ENCODE data around the gene BOLA3. TPM values are rescaled to one million over a fixed set of nuclear protein-coding genes. Genes with fewer than 3 reads are reported as not detected.
A peak's percentile ranks its signal among the peaks of the same experiment; 100 is the strongest.

The BOLA3 gene
- total RNA-seq, 1 donor from 2014 or later, result 15.7 TPM

DNA sequence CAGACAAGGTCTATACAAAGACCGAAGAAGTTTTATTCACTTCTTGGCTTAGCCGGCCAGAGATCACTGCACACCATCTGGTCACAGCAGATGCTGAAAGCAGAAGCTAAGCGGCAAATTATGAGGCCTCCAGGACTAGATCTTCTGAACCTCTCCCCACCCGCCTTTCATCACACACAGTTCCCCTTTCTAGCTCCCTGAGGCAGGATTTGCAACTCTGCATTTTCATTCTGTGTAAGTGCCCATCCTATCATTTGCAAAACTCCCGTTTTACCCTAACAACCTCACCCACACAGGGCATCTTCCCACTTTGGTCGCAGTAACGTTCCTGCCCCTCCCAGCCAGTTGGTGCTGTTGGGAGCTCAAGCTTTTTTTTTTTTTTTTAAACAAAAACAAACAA lies 34.0 kb upstream of the BOLA3 start:
- Histone ChIP-seq H3K36me3 (ENCODE audit: control insufficient read depth in 3 of 3, insufficient read depth in 3 of 3, low read length in 3 of 3) (no peaks in the 10 kb centered on the region), H3K9ac (ENCODE audit: low read depth in 1 of 3, low read length in 3 of 3) (no peak overlapping the region), H3K27ac (ENCODE audit: low read depth, low read length) (no peak overlapping the region), H3K4me1 (ENCODE audit: control insufficient read depth in 3 of 3, insufficient read depth in 3 of 3, low read length in 3 of 3) (peaks cover 3 to 16% (median 8%) of the 10 kb centered on the region in 3 donors), H3K27me3 (ENCODE audit: control insufficient read depth in 3 of 3, insufficient read depth in 3 of 3, low read length in 3 of 3) (no peaks in the 10 kb centered on the region), H3K4me3 (ENCODE audit: low read length in 3 of 3) (no peak overlapping the region), H3K9me3 (ENCODE audit: control insufficient read depth in 3 of 3, low read length in 3 of 3) (peaks cover 0 to under 1% (median 0%) of the 10 kb centered on the region in 3 donors)

- Histone ChIP-seq H3K9ac (ENCODE audit: low read depth in 1 of 3, low read length in 3 of 3) (peak overlapping the region in 2 of 3 donors; percentile 32 to 68), H3K27ac (ENCODE audit: low read depth, low read length) (no peak overlapping the region), H3K4me1 (ENCODE audit: control insufficient read depth in 3 of 3, insufficient read depth in 3 of 3, low read length in 3 of 3) (peaks cover 3 to 17% (median 9%) of the 10 kb centered on the region in 3 donors), H3K4me3 (ENCODE audit: low read length in 3 of 3) (peak overlapping the region; percentile 76 to 82 (median 79)), H3K27me3 (ENCODE audit: control insufficient read depth in 3 of 3, insufficient read depth in 3 of 3, low read length in 3 of 3) (no peaks in the 10 kb centered on the region), H3K9me3 (ENCODE audit: control insufficient read depth in 3 of 3, low read length in 3 of 3) (peaks cover 0 to 2% (median 0%) of the 10 kb centered on the region in 3 donors), H3K36me3 (ENCODE audit: control insufficient read depth in 3 of 3, insufficient read depth in 3 of 3, low read length in 3 of 3) (no peaks in the 10 kb centered on the region)
Observed at GRCh38 chr2:74179063-74179865, 31.6 kb upstream of the BOLA3 start.

DNA sequence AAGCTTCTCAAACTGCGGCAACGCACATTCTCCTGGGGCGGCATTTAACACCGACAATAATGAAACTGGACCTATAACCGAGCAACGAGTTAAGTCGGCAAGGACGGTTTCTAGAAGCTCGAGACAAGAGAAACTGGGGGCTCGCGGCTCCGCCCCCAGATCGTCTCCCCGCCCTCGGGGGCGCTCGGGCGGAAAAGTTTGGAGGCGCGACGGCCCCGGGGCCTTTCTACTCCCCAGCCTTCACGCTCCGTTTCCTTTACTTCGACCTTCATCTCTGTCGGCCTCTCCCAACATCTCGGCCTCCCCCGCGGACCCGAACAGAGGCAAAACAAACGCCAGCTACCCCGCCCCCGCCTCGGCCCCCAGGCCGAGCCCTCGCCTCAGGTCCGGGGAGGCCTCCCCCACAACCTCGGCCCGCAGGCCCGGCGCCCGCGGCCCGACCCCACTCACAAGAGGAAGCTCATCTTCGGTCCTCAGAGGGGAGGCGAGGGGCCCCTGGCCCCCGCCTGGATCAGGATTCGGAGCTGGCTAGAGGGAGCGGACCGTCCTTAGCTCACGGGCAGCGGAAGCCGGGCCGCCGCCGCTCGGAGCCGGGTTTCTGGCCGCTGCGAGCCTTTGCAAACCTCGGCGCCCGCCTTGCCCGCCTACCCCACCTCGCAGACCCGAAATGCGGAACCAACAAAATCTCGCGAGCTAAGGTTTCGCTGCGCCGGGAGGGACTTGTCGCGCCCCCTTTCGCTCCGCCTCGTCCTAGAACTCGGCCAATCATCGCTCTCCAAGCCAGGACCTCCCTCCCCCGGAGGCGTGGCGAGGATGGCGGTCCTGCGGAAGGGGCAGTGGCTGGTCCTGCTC lies 30.7 kb upstream of the BOLA3 start, which contains the start of gene MOB1A:
Gene MOB1A (minus strand): TSS at position 669 of the 852 bp plus-strand sequence. CDS start 205 bp downstream, at position 464.
- Histone ChIP-seq H3K27ac (ENCODE audit: low read depth, low read length) (peak within 1 kb of the TSS; percentile 91), H3K36me3 (ENCODE audit: control insufficient read depth in 3 of 3, insufficient read depth in 3 of 3, low read length in 3 of 3) (no peaks in the 10 kb centered on the region), H3K4me3 (ENCODE audit: low read length in 3 of 3) (peak within 1 kb of the TSS; percentile 76 to 82 (median 82)), H3K9me3 (ENCODE audit: control insufficient read depth in 3 of 3, low read length in 3 of 3) (peaks cover 0 to 2% (median 0%) of the 10 kb centered on the region in 3 donors), H3K27me3 (ENCODE audit: control insufficient read depth in 3 of 3, insufficient read depth in 3 of 3, low read length in 3 of 3) (no peaks in the 10 kb centered on the region), H3K9ac (ENCODE audit: low read depth in 1 of 3, low read length in 3 of 3) (peak within 1 kb of the TSS; percentile 78 to 88 (median 87)), H3K4me1 (ENCODE audit: control insufficient read depth in 3 of 3, insufficient read depth in 3 of 3, low read length in 3 of 3) (peaks cover 3 to 17% (median 9%) of the 10 kb centered on the region in 3 donors)

GRCh38 chr2:74177696-74178095 lies 30.0 kb upstream of the BOLA3 start:
- no peaks in the 10 kb centered on the region for H3K36me3 ChIP-seq (ENCODE audit: control insufficient read depth in 3 of 3, insufficient read depth in 3 of 3, low read length in 3 of 3)
- no peaks in the 10 kb centered on the region for H3K27me3 ChIP-seq (ENCODE audit: control insufficient read depth in 3 of 3, insufficient read depth in 3 of 3, low read length in 3 of 3)
- H3K27ac ChIP-seq (ENCODE audit: low read depth, low read length), result peak overlapping the region; percentile 91
- H3K4me3 ChIP-seq (ENCODE audit: low read length in 3 of 3), result peak overlapping the region; percentile 76 to 82 (median 82)
- H3K9me3 ChIP-seq (ENCODE audit: control insufficient read depth in 3 of 3, low read length in 3 of 3), result peaks cover 0 to 2% (median 0%) of the 10 kb centered on the region in 3 donors
- H3K4me1 ChIP-seq (ENCODE audit: control insufficient read depth in 3 of 3, insufficient read depth in 3 of 3, low read length in 3 of 3), result peaks cover 3 to 17% (median 9%) of the 10 kb centered on the region in 3 donors
- peak overlapping the region; percentile 78 to 88 (median 87) for H3K9ac ChIP-seq (ENCODE audit: low read depth in 1 of 3, low read length in 3 of 3)

DNA sequence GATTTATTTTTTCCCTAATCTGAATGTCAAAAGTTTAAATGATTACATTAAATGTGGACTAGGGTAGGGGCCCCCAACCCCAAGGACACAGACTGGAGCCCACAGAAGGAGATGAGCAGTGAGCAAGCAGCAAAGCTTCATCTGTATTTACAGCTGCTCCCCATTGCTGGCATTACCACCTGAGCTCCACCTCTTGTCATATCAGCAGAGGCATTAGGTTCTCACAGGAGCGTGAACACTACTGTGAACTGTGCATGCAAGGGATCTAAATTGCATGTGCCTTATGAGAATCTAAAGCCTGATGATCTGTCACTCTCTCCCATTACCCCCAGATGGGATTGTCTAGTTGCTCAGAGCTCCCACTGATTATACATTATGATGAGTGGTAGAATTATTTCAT lies 27.2 kb upstream of the BOLA3 start:
- H3K9me3 ChIP-seq (ENCODE audit: control insufficient read depth in 3 of 3, low read length in 3 of 3), result peaks cover 0 to 2% (median 0%) of the 10 kb centered on the region in 3 donors
- H3K4me3 ChIP-seq (ENCODE audit: low read length in 3 of 3), result no peak overlapping the region
- H3K9ac ChIP-seq (ENCODE audit: low read depth in 1 of 3, low read length in 3 of 3), result no peak overlapping the region
- no peaks in the 10 kb centered on the region for H3K27me3 ChIP-seq (ENCODE audit: control insufficient read depth in 3 of 3, insufficient read depth in 3 of 3, low read length in 3 of 3)
- H3K36me3 ChIP-seq (ENCODE audit: control insufficient read depth in 3 of 3, insufficient read depth in 3 of 3, low read length in 3 of 3), result peaks cover 0 to 12% (median 2%) of the 10 kb centered on the region in 3 donors
- H3K27ac ChIP-seq (ENCODE audit: low read depth, low read length), result no peak overlapping the region
- peaks cover 3 to 17% (median 9%) of the 10 kb centered on the region in 3 donors for H3K4me1 ChIP-seq (ENCODE audit: control insufficient read depth in 3 of 3, insufficient read depth in 3 of 3, low read length in 3 of 3)

DNA sequence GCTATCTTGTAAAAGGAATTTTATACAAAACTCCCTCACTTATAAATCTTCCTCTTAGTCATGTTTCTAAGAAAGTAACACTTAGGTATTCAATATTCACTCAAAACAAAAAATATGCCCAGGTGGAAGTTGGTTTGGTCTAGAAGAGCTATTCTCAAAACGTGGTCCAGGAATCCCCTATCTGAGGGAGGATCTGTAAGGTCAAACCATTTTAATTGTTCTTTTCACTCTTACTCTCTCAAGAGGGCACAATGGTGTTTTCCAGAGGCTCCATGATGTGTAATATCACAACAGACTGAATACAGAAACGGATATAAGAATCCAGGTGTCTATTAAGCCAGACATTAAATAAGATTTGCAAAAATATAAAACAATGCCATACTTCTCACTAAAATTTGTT lies 21.0 kb upstream of the BOLA3 start:
- H3K27me3 ChIP-seq (ENCODE audit: control insufficient read depth in 3 of 3, insufficient read depth in 3 of 3, low read length in 3 of 3), result no peaks in the 10 kb centered on the region
- H3K36me3 ChIP-seq (ENCODE audit: control insufficient read depth in 3 of 3, insufficient read depth in 3 of 3, low read length in 3 of 3), result peaks cover 16 to 59% (median 36%) of the 10 kb centered on the region in 3 donors
- H3K27ac ChIP-seq (ENCODE audit: low read depth, low read length), result no peak overlapping the region
- H3K9me3 ChIP-seq (ENCODE audit: control insufficient read depth in 3 of 3, low read length in 3 of 3), result no peaks in the 10 kb centered on the region
- H3K9ac ChIP-seq (ENCODE audit: low read depth in 1 of 3, low read length in 3 of 3), result no peak overlapping the region
- no peaks in the 10 kb centered on the region for H3K4me1 ChIP-seq (ENCODE audit: control insufficient read depth in 3 of 3, insufficient read depth in 3 of 3, low read length in 3 of 3)
- H3K4me3 ChIP-seq (ENCODE audit: low read length in 3 of 3), result no peak overlapping the region

DNA sequence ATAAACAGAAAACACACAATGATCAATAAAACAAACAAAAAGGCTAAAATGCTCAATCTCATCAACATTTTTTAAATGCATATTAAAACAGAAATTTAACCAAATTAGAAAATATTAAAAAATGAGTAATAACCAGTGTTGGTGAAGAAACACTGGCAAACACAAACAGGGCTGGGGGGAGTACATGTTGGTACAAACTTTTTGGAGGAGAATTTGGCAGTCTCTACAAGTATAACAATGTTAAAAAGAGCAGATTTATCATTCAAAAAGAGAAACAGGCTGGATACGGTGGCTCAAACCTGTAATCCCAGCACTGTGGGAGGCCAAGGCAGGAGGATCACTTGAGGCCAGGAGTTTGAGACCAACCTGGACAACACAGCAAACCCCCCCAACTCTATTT lies 17.0 kb upstream of the BOLA3 start:
- peaks cover 18 to 60% (median 42%) of the 10 kb centered on the region in 3 donors for H3K36me3 ChIP-seq (ENCODE audit: control insufficient read depth in 3 of 3, insufficient read depth in 3 of 3, low read length in 3 of 3)

DNA sequence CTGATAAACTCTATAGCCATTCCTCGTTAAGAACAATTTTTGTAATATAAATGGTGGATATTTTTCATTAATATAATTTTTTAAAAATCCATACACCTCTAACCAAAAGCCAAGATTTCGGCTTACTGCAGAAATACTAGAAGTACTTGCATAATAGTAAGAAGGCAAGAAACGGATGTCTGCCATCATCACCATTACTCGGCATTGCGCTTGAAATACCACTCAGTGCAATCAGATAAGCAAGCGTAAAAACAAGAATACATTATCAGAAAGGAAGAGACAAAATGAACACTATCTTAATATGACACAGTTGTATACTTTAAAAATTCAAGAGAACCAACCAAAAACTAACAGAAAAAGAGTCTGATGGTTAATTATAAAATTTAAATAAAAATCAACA lies 15.2 kb upstream of the BOLA3 start:
- Histone ChIP-seq H3K27me3 (ENCODE audit: control insufficient read depth in 3 of 3, insufficient read depth in 3 of 3, low read length in 3 of 3) (no peaks in the 10 kb centered on the region), H3K36me3 (ENCODE audit: control insufficient read depth in 3 of 3, insufficient read depth in 3 of 3, low read length in 3 of 3) (peaks cover 24 to 57% (median 45%) of the 10 kb centered on the region in 3 donors), H3K27ac (ENCODE audit: low read depth, low read length) (no peak overlapping the region), H3K4me3 (ENCODE audit: low read length in 3 of 3) (no peak overlapping the region), H3K9me3 (ENCODE audit: control insufficient read depth in 3 of 3, low read length in 3 of 3) (no peaks in the 10 kb centered on the region), H3K9ac (ENCODE audit: low read depth in 1 of 3, low read length in 3 of 3) (no peak overlapping the region), H3K4me1 (ENCODE audit: control insufficient read depth in 3 of 3, insufficient read depth in 3 of 3, low read length in 3 of 3) (no peaks in the 10 kb centered on the region)

More for the DNA sequence above, 17.0 kb upstream of the BOLA3 start:
- Histone ChIP-seq H3K4me3 (ENCODE audit: low read length in 3 of 3) (no peak overlapping the region), H3K27me3 (ENCODE audit: control insufficient read depth in 3 of 3, insufficient read depth in 3 of 3, low read length in 3 of 3) (no peaks in the 10 kb centered on the region), H3K9me3 (ENCODE audit: control insufficient read depth in 3 of 3, low read length in 3 of 3) (no peaks in the 10 kb centered on the region), H3K4me1 (ENCODE audit: control insufficient read depth in 3 of 3, insufficient read depth in 3 of 3, low read length in 3 of 3) (no peaks in the 10 kb centered on the region), H3K27ac (ENCODE audit: low read depth, low read length) (no peak overlapping the region), H3K9ac (ENCODE audit: low read depth in 1 of 3, low read length in 3 of 3) (no peak overlapping the region)

DNA sequence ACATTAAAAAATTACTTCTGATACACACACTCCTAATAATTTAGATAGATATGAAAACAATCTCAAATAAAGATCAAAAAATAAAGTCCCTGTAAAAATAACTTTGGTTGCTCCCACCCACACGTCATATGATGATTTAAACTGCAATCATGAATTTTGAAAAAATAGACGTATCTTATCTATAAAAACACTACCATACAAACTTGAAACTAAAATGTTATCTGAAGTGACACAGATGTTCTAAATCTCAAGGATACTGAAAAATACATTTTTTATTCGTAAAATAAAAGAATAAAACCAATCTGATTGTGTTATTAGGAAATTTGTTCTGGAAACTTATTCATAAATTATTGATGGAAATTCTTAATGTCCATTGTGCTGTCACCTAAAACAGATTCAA lies 8.1 kb upstream of the BOLA3 start:
- no peak overlapping the region for H3K27ac ChIP-seq (ENCODE audit: low read depth, low read length)
- H3K4me3 ChIP-seq (ENCODE audit: low read length in 3 of 3), result no peak overlapping the region
- no peaks in the 10 kb centered on the region for H3K27me3 ChIP-seq (ENCODE audit: control insufficient read depth in 3 of 3, insufficient read depth in 3 of 3, low read length in 3 of 3)
- peaks cover 21 to 42% (median 36%) of the 10 kb centered on the region in 3 donors for H3K36me3 ChIP-seq (ENCODE audit: control insufficient read depth in 3 of 3, insufficient read depth in 3 of 3, low read length in 3 of 3)
- no peaks in the 10 kb centered on the region for H3K9me3 ChIP-seq (ENCODE audit: control insufficient read depth in 3 of 3, low read length in 3 of 3)
- H3K9ac ChIP-seq (ENCODE audit: low read depth in 1 of 3, low read length in 3 of 3), result no peak overlapping the region
- no peaks in the 10 kb centered on the region for H3K4me1 ChIP-seq (ENCODE audit: control insufficient read depth in 3 of 3, insufficient read depth in 3 of 3, low read length in 3 of 3)

Data from skeletal muscle tissue (tissue), 4 donors.